H1 (cell line): ENCODE results near the gene CNTN5. TPM values are rescaled to one million over a fixed set of nuclear protein-coding genes. Genes with fewer than 3 reads are reported as not detected.

ENCODE experiments used
- CTCF ChIA-PET: fragments of 300-600 bp; sonication (Branson Sonifier 250); formaldehyde crosslinking; loops from one replicate; lab custom pipeline; 2021; ENCODE audit not compliant: partially characterized antibody; lab: Charles Lee
- POLR2A ChIA-PET: fragments of 300-600 bp; sonication (Branson Sonifier 250); formaldehyde crosslinking; loops from one replicate; lab custom pipeline; 2021; ENCODE audit warnings: inconsistent platforms; ENCODE audit not compliant: partially characterized antibody; lab: Charles Lee
- DNase-seq, 2 experiments: peaks; one replicate each; pipeline versions ENCODE4 v3.0.0 to v3.0.0-alpha.2; 2010 to 2022; ENCODE audit warnings: low spot score in 2 of 2, low read depth in 1 of 2, mixed read lengths in 1 of 2
- FAIRE-seq: peaks from 2 replicates; lab custom pipeline; 2011; peaks lifted over from hg19 to GRCh38; lab: Jason Lieb, UNC
- H2AFZ ChIP-seq: 2 replicates; pipeline ENCODE4 v1.8.1; 2012; ENCODE audit warnings: low read length, inconsistent platforms
- H2AK5ac ChIP-seq: 2 replicates; pipeline ENCODE4 v1.6.1; 2013; ENCODE audit warnings: low read depth, low read length
- H2BK120ac ChIP-seq: replicated peaks from 2 replicates; pipeline ENCODE3; 2013; ENCODE audit warnings: low read depth, low read length, inconsistent platforms
- H2BK12ac ChIP-seq: 2 replicates; pipeline ENCODE4 v1.6.1; 2013; ENCODE audit warnings: low read depth, low read length
- H2BK15ac ChIP-seq: 2 replicates; pipeline ENCODE4 v1.6.1; 2013; ENCODE audit warnings: low read length
- H2BK20ac ChIP-seq: 2 replicates; pipeline ENCODE4 v1.6.1; 2013; ENCODE audit warnings: low read length
- H2BK5ac ChIP-seq: 2 replicates; pipeline ENCODE4 v1.6.1; 2013; ENCODE audit warnings: low read depth, low read length
- H3K14ac ChIP-seq: 2 replicates; pipeline ENCODE4 v1.6.1; 2013; ENCODE audit warnings: inconsistent platforms; ENCODE audit not compliant: insufficient read length
- H3K18ac ChIP-seq: 2 replicates; pipeline ENCODE4 v1.6.1; 2013; ENCODE audit warnings: low read length; ENCODE audit errors: extremely low read depth
- H3K23ac ChIP-seq: 2 replicates; pipeline ENCODE4 v1.6.1; 2013; ENCODE audit warnings: inconsistent platforms; ENCODE audit not compliant: insufficient read length
- H3K23me2 ChIP-seq: 2 replicates; pipeline ENCODE4 v1.6.1; 2013; ENCODE audit warnings: low read depth, low read length
- H3K27ac ChIP-seq: 2 replicates; pipeline ENCODE4 v1.6.1; 2011; ENCODE audit warnings: low read depth, low read length, inconsistent platforms
- H3K27me3 ChIP-seq, 4 experiments: replicated peaks in 1 of 4; 1 replicate in 1 of 4; 2 replicates in 3 of 4; pipeline versions ENCODE4 v1.6.1 to v1.8.1; 2011 to 2013; ENCODE audit warnings: low read length in 3 of 4, mild to moderate bottlenecking in 3 of 4, inconsistent platforms in 2 of 4, mixed read lengths in 2 of 4, moderate library complexity in 1 of 4; ENCODE audit not compliant: control insufficient read depth in 3 of 4, insufficient read depth in 3 of 4; ENCODE audit errors: extremely low read depth in 1 of 4
- H3K36me3 ChIP-seq, 4 experiments: 2 replicates each; pipeline versions ENCODE4 v1.6.1 to v1.8.1; 2011 to 2013; ENCODE audit warnings: mild to moderate bottlenecking in 4 of 4, low read length in 3 of 4, moderate library complexity in 2 of 4, control low read depth in 1 of 4, inconsistent platforms in 1 of 4; ENCODE audit not compliant: insufficient read depth in 4 of 4, control insufficient read depth in 2 of 4
- H3K4ac ChIP-seq: replicated peaks from 2 replicates; pipeline ENCODE3; 2013; ENCODE audit warnings: low read length, low read depth, mixed read lengths, inconsistent platforms; ENCODE audit not compliant: insufficient read length
- H3K4me1 ChIP-seq, 4 experiments: replicated peaks in 1 of 4; 1 replicate in 1 of 4; 2 replicates in 3 of 4; pipeline versions ENCODE4 v1.6.1 to v1.8.1; 2011 to 2013; ENCODE audit warnings: low read length in 3 of 4, inconsistent platforms in 2 of 4, mixed read lengths in 1 of 4; ENCODE audit not compliant: insufficient read depth in 4 of 4, control insufficient read depth in 3 of 4
- H3K4me2 ChIP-seq, 2 experiments: 2 replicates each; pipeline versions ENCODE4 v1.6.1 to v1.8.1; 2011 to 2013; ENCODE audit warnings: low read depth in 2 of 2, low read length in 2 of 2, control low read depth in 1 of 2, inconsistent platforms in 1 of 2, mild to moderate bottlenecking in 1 of 2; ENCODE audit not compliant: insufficient read depth in 1 of 2
- H3K4me3 ChIP-seq, 4 experiments: fragments of 200-600, 300-600 bp in 1 of 4; sonication (generic), shearing (Covaris generic), sonication (Bioruptor Twin) in 1 of 4; 2 replicates each; pipeline versions ENCODE4 v1.5.1 to v1.8.1; 2011 to 2016; ENCODE audit warnings: low read length in 4 of 4, low read depth in 3 of 4, control low read depth in 2 of 4, inconsistent platforms in 2 of 4, mild to moderate bottlenecking in 2 of 4, mixed read lengths in 1 of 4, moderate library complexity in 1 of 4; ENCODE audit not compliant: insufficient read depth in 2 of 4; ENCODE audit errors: extremely low read depth in 1 of 4
- H3K56ac ChIP-seq: replicated peaks from 2 replicates; pipeline ENCODE3; 2013; ENCODE audit warnings: low read depth, mild to moderate bottlenecking, mixed read lengths, low read length, inconsistent platforms; ENCODE audit not compliant: insufficient read length
- H3K79me1 ChIP-seq: 2 replicates; pipeline ENCODE4 v1.6.1; 2013; ENCODE audit warnings: low read depth, low read length, control low read depth
- H3K79me2 ChIP-seq, 2 experiments: 2 replicates each; pipeline versions ENCODE4 v1.6.1 to v1.8.1; 2012 to 2013; ENCODE audit warnings: low read length in 2 of 2, mild to moderate bottlenecking in 2 of 2, inconsistent platforms in 1 of 2; ENCODE audit not compliant: insufficient read depth in 2 of 2, control insufficient read depth in 1 of 2
- H3K9ac ChIP-seq, 4 experiments: replicated peaks in 1 of 4; 1 replicate in 1 of 4; 2 replicates in 3 of 4; pipeline versions ENCODE4 v1.6.1 to v1.8.1; 2011 to 2013; ENCODE audit warnings: low read depth in 3 of 4, low read length in 3 of 4, control low read depth in 2 of 4, mild to moderate bottlenecking in 2 of 4, moderate library complexity in 2 of 4, inconsistent platforms in 1 of 4; ENCODE audit errors: extremely low read depth in 1 of 4
- H3K9me3 ChIP-seq, 2 experiments: 2 replicates each; pipeline versions ENCODE4 v1.6.1 to v1.8.1; 2012 to 2013; ENCODE audit warnings: mild to moderate bottlenecking in 2 of 2, moderate library complexity in 2 of 2, control low read depth in 1 of 2, inconsistent platforms in 1 of 2, low read depth in 1 of 2, low read length in 1 of 2, mixed read lengths in 1 of 2; ENCODE audit not compliant: insufficient read depth in 2 of 2
- H4K20me1 ChIP-seq, 2 experiments: replicated peaks in 1 of 2; 2 replicates each; pipeline versions ENCODE3 to v1.8.1; 2011 to 2013; ENCODE audit warnings: inconsistent platforms in 2 of 2, low read length in 2 of 2, mild to moderate bottlenecking in 1 of 2; ENCODE audit not compliant: insufficient read depth in 2 of 2, control insufficient read depth in 1 of 2
- H4K5ac ChIP-seq: 2 replicates; pipeline ENCODE4 v1.6.1; 2013; ENCODE audit warnings: low read length, low read depth, mixed read lengths, inconsistent platforms; ENCODE audit not compliant: insufficient read length
- H4K8ac ChIP-seq: 2 replicates; pipeline ENCODE4 v1.8.0; 2013; ENCODE audit warnings: mild to moderate bottlenecking, moderate library complexity, low read length, inconsistent platforms; ENCODE audit not compliant: insufficient read depth; ENCODE audit errors: extremely low read depth
- H4K91ac ChIP-seq: replicated peaks from 2 replicates; pipeline ENCODE3; 2013; ENCODE audit warnings: low read length, mixed read lengths, inconsistent platforms; ENCODE audit not compliant: insufficient read length
- ATF3 ChIP-seq: IDR thresholded peaks from 2 replicates; pipeline ENCODE4 v1.6.1; 2011; ENCODE audit warnings: low read depth, mild to moderate bottlenecking, low read length; ENCODE audit not compliant: insufficient read depth
- EGR1 ChIP-seq: IDR thresholded peaks from 2 replicates; pipeline ENCODE4 v1.6.1; 2011; ENCODE audit warnings: low read depth, low read length, borderline replicate concordance
- FOSL1 ChIP-seq: IDR thresholded peaks from 2 replicates; pipeline ENCODE4 v1.6.1; 2011; ENCODE audit warnings: mild to moderate bottlenecking, low read depth, low read length, moderate library complexity; ENCODE audit not compliant: insufficient read depth
- RNF2 ChIP-seq: fragments of 200-900, 300-1000 bp; sonication (generic); IDR thresholded peaks from 2 replicates; pipeline ENCODE4 v1.7.1; 2016; ENCODE audit warnings: borderline replicate concordance, low read depth, mild to moderate bottlenecking, antibody characterized with exemption, low read length; ENCODE audit not compliant: poor library complexity, severe bottlenecking; ENCODE audit errors: missing control alignments
- SIN3A ChIP-seq, 2 experiments: IDR thresholded peaks in 1 of 2; conservative IDR thresholded peaks in 1 of 2; 2 replicates each; pipeline ENCODE4 v1.6.1; 2011 to 2012; ENCODE audit warnings: low read length in 2 of 2, improper control_type of control experiment in 1 of 2, low read depth in 1 of 2, mild to moderate bottlenecking in 1 of 2
- TCF12 ChIP-seq: IDR thresholded peaks from 2 replicates; pipeline ENCODE4 v1.6.1; 2011; ENCODE audit warnings: low read depth, mild to moderate bottlenecking, low read length
- TEAD4 ChIP-seq: IDR thresholded peaks from 2 replicates; pipeline ENCODE4 v1.6.1; 2012; ENCODE audit warnings: low read depth, low read length, inconsistent platforms, mixed read lengths
- WGBS, 2 experiments: shearing (Covaris generic) in 1 of 2; methylation state at CpG; one replicate each; pipeline versions ENCODE4 v1.1.6 to v1.1.7; 2013 to 2015; ENCODE audit warnings: low lambda C conversion rate in 2 of 2, mixed read lengths in 2 of 2, inconsistent platforms in 1 of 2, low coverage in 1 of 2, missing lambda C conversion rate in 1 of 2; ENCODE audit not compliant: insufficient replicate concordance in 2 of 2, insufficient coverage in 1 of 2, insufficient read length in 1 of 2; ENCODE audit errors: extremely low coverage in 1 of 2, missing lambda C conversion rate in 1 of 2; 5-methylcytosine and 5-hydroxymethylcytosine counted together
- polyA plus RNA-seq, 7 experiments: library from polyadenylated mRNA; depleted of rRNA in 3 of 7; stranded (reverse) in 5 of 7; unstranded in 2 of 7; fragments of >200 nt in 5 of 7; fragments of 200-250 nt in 2 of 7; gene quantifications; 1 replicate in 5 of 7; 2 replicates in 1 of 7; 4 replicates in 1 of 7; pipeline versions ENCODE4 v1.2.1 to v1.2.3, GENCODE V29; 2011 to 2013; ENCODE audit warnings: missing spikeins in 2 of 7, mixed read lengths in 2 of 7
- total RNA-seq: library from RNA; stranded (reverse); fragmentation: NEBNext Ultra II Directional; extraction: Animal tissue kit (Norgen Biotek cat#: 25700); gene quantifications from 2 replicates; pipeline ENCODE4 v1.2.1, GENCODE V29; 2021

The CNTN5 gene
- total and polyA plus RNA-seq, 2 of the 8 experiments (the other 6 are each of a cell fraction or from before 2014, with no cell fraction given): not detected

- DNase-seq (no peak), FAIRE-seq (no peak)
- Histone ChIP-seq H3K9ac (no peak overlapping the region), H4K91ac (no peak overlapping the region), H3K23me2 (no peaks in the 10 kb centered on the region), H3K18ac (no peak overlapping the region), H2BK120ac (no peak overlapping the region), H2AFZ (no peak overlapping the region), H3K14ac (no peak overlapping the region), H3K23ac (no peak overlapping the region), H2BK15ac (no peak overlapping the region), H3K4me3 (no peak overlapping the region), H3K9me3 (no peaks in the 10 kb centered on the region), H2AK5ac (no peak overlapping the region), H2BK12ac (no peak overlapping the region), H3K27me3 (no peaks in the 10 kb centered on the region), H3K4me1 (no peaks in the 10 kb centered on the region), H3K36me3 (no peaks in the 10 kb centered on the region), H3K79me2 (no peaks in the 10 kb centered on the region), H2BK20ac (no peak overlapping the region), H3K4ac (no peak overlapping the region), H2BK5ac (no peak overlapping the region), H3K27ac (no peak overlapping the region), H4K5ac (no peak overlapping the region), H3K4me2 (no peak overlapping the region), H4K8ac (no peak overlapping the region), H3K79me1 (no peaks in the 10 kb centered on the region), H3K56ac (no peak overlapping the region), H4K20me1 (no peaks in the 10 kb centered on the region)
- ChIA-PET POLR2A (no interaction called here), CTCF (interaction anchor here (1.1 kb wide), 1 partner anchor 10 kb away, joined by 3 read pairs; no protein-coding TSS in a partner anchor)
- WGBS, 2 experiments: 85% methylated on average over 4 of the region's 4 CpGs; no CpG with 5 or more reads in 1 of the 2 experiments
- no peak for TF ChIP-seq SIN3A (conservative IDR thresholded peaks at IDR 0.05 in 1 of 2, IDR thresholded peaks at IDR 0.05 in 1 of 2; ENCODE audit: low read depth in 1 of 2, low read length in 2 of 2)
- TF ChIP-seq FOSL1: no peak
- no peak for TF ChIP-seq TEAD4
- no peak for TF ChIP-seq EGR1
- TF ChIP-seq RNF2: no peak
- no peak for TF ChIP-seq ATF3
- no peak for TF ChIP-seq TCF12
These were observed 1338.5 kb downstream of the CNTN5 start for GRCh38 chr11:100359281-100359680.
